HG03103 (cell line): ENCODE data around the gene MACC1.

Source experiments
- ATAC-seq: cut with Tn5 transposase; IDR thresholded peaks from one replicate; pipeline ENCODE4 v1.9.1; 2021; ENCODE audit warnings: low read depth; ENCODE audit not compliant: unreplicated experiment

The MACC1 gene

DNA sequence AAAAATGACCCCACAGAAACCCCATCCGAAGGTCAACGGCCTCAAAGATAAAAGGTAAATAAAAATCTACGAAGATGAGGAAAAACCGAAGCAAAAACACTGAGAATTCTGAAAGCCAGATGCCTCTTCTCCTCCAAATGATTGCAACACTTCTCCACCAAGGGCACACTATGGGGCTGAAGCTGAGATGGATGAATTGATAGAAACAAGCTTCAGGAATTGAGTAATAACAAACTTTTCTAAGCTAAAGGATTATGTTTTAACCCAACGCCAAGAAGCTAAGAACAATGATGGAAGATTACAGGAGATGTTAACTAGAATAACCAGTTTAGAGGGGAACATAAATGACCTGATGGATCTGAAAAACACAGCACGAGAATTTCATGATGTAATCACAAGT lies 127.8 kb downstream of the MACC1 start:
- no peak for ATAC-seq

DNA sequence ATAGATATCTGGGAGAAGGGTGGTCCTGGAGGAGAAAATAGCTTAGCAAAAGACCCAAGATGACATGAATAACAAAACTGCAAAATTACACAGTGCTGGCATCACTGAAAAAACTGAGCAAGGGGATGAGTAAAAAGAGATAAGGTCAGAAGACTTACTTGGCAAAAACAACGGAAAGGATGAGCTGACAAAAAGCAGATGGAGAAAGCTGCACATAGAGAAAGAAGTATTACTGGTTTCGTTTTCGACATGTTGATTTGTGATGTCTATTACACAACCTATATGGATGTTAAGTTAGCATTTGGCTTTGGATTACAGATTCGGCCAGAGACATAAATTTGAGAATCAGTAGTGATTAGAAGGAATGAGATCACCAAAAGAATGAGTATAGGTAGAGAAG lies 132.1 kb downstream of the MACC1 start:
- no peak for ATAC-seq
